Esophagus muscularis mucosa (tissue), 3 donors: ENCODE data around the gene NCOA3.

Experiments used
- CTCF ChIP-seq, 3 experiments: fragments of 200-600 bp in 2 of 3; fragments of 450-650 bp in 1 of 3; sonication (generic) in 2 of 3; IDR thresholded peaks; one replicate each; pipeline ENCODE4 v1.5.1; 2017 to 2019; ENCODE audit warnings: antibody characterized with exemption in 3 of 3, mild to moderate bottlenecking in 2 of 3, moderate library complexity in 1 of 3
- POLR2A ChIP-seq: fragments of 450-650 bp; IDR thresholded peaks from one replicate; pipeline ENCODE4 v1.6.1; 2017; ENCODE audit warnings: antibody characterized with exemption, moderate library complexity, mild to moderate bottlenecking, low read depth
- POLR2AphosphoS5 ChIP-seq, 2 donors: sonication (generic); formaldehyde crosslinking; IDR thresholded peaks; one replicate each; pipeline ENCODE4 v1.6.1; 2017; ENCODE audit warnings: antibody characterized with exemption in 2 of 2

DNA sequence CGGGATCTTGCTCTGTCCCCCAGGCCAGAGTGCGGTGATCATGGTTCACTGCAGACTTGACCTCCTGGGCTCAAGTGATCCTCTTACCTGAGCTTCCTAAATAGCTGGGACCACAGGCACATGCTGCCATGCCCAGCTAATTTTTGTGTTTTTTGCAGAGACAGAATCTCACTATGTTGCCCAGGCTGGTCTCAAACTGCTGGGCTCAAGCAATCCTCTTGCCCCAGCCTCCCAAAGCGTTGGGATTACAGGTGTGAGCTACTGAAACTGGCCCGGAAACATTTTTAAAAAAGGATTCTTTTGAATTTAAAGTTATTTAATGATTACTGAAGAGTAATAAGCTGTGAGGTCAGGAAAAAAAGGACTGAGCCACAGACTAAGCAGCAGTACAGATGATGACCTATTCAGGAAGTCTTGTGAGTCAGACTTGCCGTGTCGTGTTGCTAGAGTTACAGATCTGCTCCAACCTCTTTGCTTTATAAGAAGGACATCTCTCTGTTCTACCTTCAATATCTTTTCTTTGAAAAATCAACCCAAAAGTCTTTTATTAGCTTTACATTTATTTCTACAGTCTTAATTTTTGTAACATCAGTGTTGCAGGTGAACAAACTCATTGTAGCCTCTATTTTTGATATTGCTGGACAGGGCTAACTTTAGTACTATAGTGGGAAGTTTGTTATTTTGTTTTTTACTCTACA is 108.7 kb downstream of the NCOA3 start:
- TF ChIP-seq POLR2A (no peak), CTCF (IDR thresholded peaks at IDR 0.05) (no peak), POLR2AphosphoS5 (IDR thresholded peaks at IDR 0.05) (peak in 1 of 2 donors; percentile 54)
